Body of pancreas (tissue), 4 donors: Measurements from ENCODE around the gene WSCD1.

Experiments used
- CTCF ChIP-seq, 7 experiments: fragments of 450-650 bp in 4 of 7; fragments of 200-600 bp in 3 of 7; sonication (generic) in 3 of 7; IDR thresholded peaks; one replicate each; pipeline ENCODE4 v1.5.1; 2016 to 2019; ENCODE audit warnings: antibody characterized with exemption in 7 of 7
- POLR2A ChIP-seq, 3 donors: fragments of 450-650 bp; IDR thresholded peaks; one replicate each; pipeline ENCODE4 v1.6.1; 2016; ENCODE audit warnings: antibody characterized with exemption in 3 of 3, mild to moderate bottlenecking in 2 of 3

GRCh38 chr17:6046931-6047330 lies 23.2 kb upstream of the WSCD1 start:
- TF ChIP-seq CTCF (IDR thresholded peaks at IDR 0.05) (no peak), POLR2A (IDR thresholded peaks at IDR 0.05) (no peak)
